ENCODE results near the gene HCRTR1.

HCRTR1 gene

GRCh38 chr1:31626223-31627207 is 9.0 kb downstream of the HCRTR1 start:
- DNase-seq: no peak

- no peak for DNase-seq
These were observed 9.9 kb downstream of the HCRTR1 start for GRCh38 chr1:31627301-31627929.

- no peak for DNase-seq
These were observed 10.6 kb downstream of the HCRTR1 start for GRCh38 chr1:31627930-31628559.

GRCh38 chr1:31628931-31629556 is 11.6 kb downstream of the HCRTR1 start:
- DNase-seq: no peak

- DNase-seq: no peak
These were observed 15.2 kb downstream of the HCRTR1 start for GRCh38 chr1:31632649-31633048.

- no peak for DNase-seq
These were observed 15.6 kb downstream of the HCRTR1 start for GRCh38 chr1:31633117-31633516.

- DNase-seq: no peak
These were observed 20.6 kb downstream of the HCRTR1 start for GRCh38 chr1:31637915-31638673.

GRCh38 chr1:31639543-31639942 is 22.1 kb downstream of the HCRTR1 start:
- no peak for DNase-seq

- no peak for DNase-seq
These were observed 22.7 kb downstream of the HCRTR1 start for GRCh38 chr1:31640179-31640578.

- DNase-seq: no peak
These were observed 23.5 kb downstream of the HCRTR1 start for GRCh38 chr1:31640964-31641363.

GRCh38 chr1:31642366-31642765 is 24.9 kb downstream of the HCRTR1 start:
- no peak for DNase-seq

- DNase-seq: no peak
These were observed 25.4 kb downstream of the HCRTR1 start for GRCh38 chr1:31642897-31643296.

- DNase-seq: no peak
These were observed 26.6 kb downstream of the HCRTR1 start for GRCh38 chr1:31643976-31644559.

GRCh38 chr1:31644560-31645273 is 27.2 kb downstream of the HCRTR1 start, which contains the start of gene PEF1:
Gene PEF1, minus strand, starts transcription at chr1:31644876. Its CDS starts 12 bp downstream, at chr1:31644864.
- peak; percentile 99 for DNase-seq

GRCh38 chr1:31645274-31645568 is 27.7 kb downstream of the HCRTR1 start:
- no peak for DNase-seq

- DNase-seq: no peak
These were observed 28.9 kb downstream of the HCRTR1 start for GRCh38 chr1:31646259-31646960.

- no peak for DNase-seq
These were observed 29.6 kb downstream of the HCRTR1 start for GRCh38 chr1:31647106-31647505.

- DNase-seq: no peak
These were observed 30.7 kb downstream of the HCRTR1 start for GRCh38 chr1:31648190-31648589.

GRCh38 chr1:31648641-31649357 is 31.3 kb downstream of the HCRTR1 start:
- no peak for DNase-seq
